K562 (cell line): ENCODE data around the gene PLA2G15. TPM values are rescaled to one million over a fixed set of nuclear protein-coding genes. Genes with fewer than 3 reads are reported as not detected.

Source experiments
- BMI1 ChIP-seq: fragments of 150-350 bp; IDR thresholded peaks from 2 replicates; pipeline ENCODE4 v1.6.1; 2014; ENCODE audit warnings: low read length
- CSDE1 ChIP-seq, 2 experiments: fragments of 450-650 bp; IDR thresholded peaks; 2 replicates each; pipeline ENCODE4 v1.6.1; 2016; ENCODE audit warnings: mild to moderate bottlenecking in 1 of 2
- FOXK1 ChIP-seq: sonication (generic); formaldehyde crosslinking; IDR thresholded peaks from 2 replicates; pipeline ENCODE4 v1.8.0; 2022; ENCODE audit warnings: missing genetic modification reagents, mild to moderate bottlenecking, borderline replicate concordance
- HIVEP1 ChIP-seq: fragments of 250-450 bp; sonication (Bioruptor Pico); IDR thresholded peaks from 2 replicates; pipeline ENCODE4 v1.4.0; 2020; ENCODE audit warnings: mild to moderate bottlenecking
- ILF3 ChIP-seq: fragments of 450-650 bp; IDR thresholded peaks from 2 replicates; pipeline ENCODE4 v1.6.1; 2018; ENCODE audit warnings: antibody characterized with exemption, mild to moderate bottlenecking, moderate library complexity, borderline replicate concordance
- ILK ChIP-seq: fragments of 450-650 bp; IDR thresholded peaks from 2 replicates; pipeline ENCODE4 v1.6.1; 2016; ENCODE audit warnings: missing genetic modification characterization, low read depth, mild to moderate bottlenecking, missing compliant biosample characterization, moderate library complexity, borderline replicate concordance
- KDM4B ChIP-seq, 2 experiments: fragments of 450-650 bp in 1 of 2; sonication (generic) in 1 of 2; IDR thresholded peaks; 2 replicates each; pipeline ENCODE4 v1.6.1; 2016 to 2017; ENCODE audit warnings: borderline replicate concordance in 2 of 2, antibody characterized with exemption in 1 of 2, low read depth in 1 of 2, mild to moderate bottlenecking in 1 of 2
- MCM3 ChIP-seq: fragments of 450-650 bp; IDR thresholded peaks from 2 replicates; pipeline ENCODE4 v1.6.1; 2016
- MYNN ChIP-seq, 2 experiments: sonication (generic); formaldehyde crosslinking in 1 of 2; IDR thresholded peaks; 2 replicates each; pipeline versions ENCODE4 v1.5.0 to v1.6.1; 2016 to 2020; ENCODE audit warnings: antibody characterized with exemption in 1 of 2, missing genetic modification reagents in 1 of 2
- SAP30 ChIP-seq: fragments of 200-600 bp; sonication (generic); IDR thresholded peaks from 2 replicates; pipeline ENCODE4 v1.6.1; 2012; ENCODE audit warnings: borderline replicate concordance, low read depth, mild to moderate bottlenecking, moderate library complexity, low read length, control low read depth, inconsistent platforms; ENCODE audit not compliant: insufficient read depth, poor library complexity, severe bottlenecking
- SNRNP70 ChIP-seq: fragments of 200-400 bp; formaldehyde crosslinking; optimal IDR thresholded peaks from 2 replicates; pipeline ENCODE3; 2017; ENCODE audit warnings: low read depth, low read length
- TOE1 ChIP-seq, 2 experiments: fragments of 450-650 bp in 1 of 2; sonication (generic) in 1 of 2; formaldehyde crosslinking in 1 of 2; IDR thresholded peaks; 2 replicates each; pipeline versions ENCODE4 v1.7.1 to v1.8.0; 2016 to 2022; ENCODE audit warnings: borderline replicate concordance in 2 of 2, mild to moderate bottlenecking in 2 of 2, antibody characterized with exemption in 1 of 2, inconsistent platforms in 1 of 2, low read depth in 1 of 2, missing genetic modification reagents in 1 of 2, moderate library complexity in 1 of 2
- ZNF3 ChIP-seq: fragments of 250-450 bp; sonication (Bioruptor Pico); IDR thresholded peaks from 2 replicates; pipeline ENCODE4 v1.5.0; 2021; ENCODE audit warnings: mild to moderate bottlenecking, moderate library complexity
- ZNF324 ChIP-seq: fragments of 250-450 bp; sonication (Bioruptor Pico); IDR thresholded peaks from 2 replicates; pipeline ENCODE4 v1.4.0; 2020; ENCODE audit warnings: mild to moderate bottlenecking
- polyA plus RNA-seq, 8 experiments: library from polyadenylated mRNA; depleted of rRNA in 4 of 8; stranded (reverse) in 5 of 8; unstranded in 3 of 8; fragments of >200 nt; fragmentation: Nextera tagmentation in 2 of 8; fragmentation: Illumina TruSeq in 1 of 8; extraction: Ambion mirVana in 2 of 8; extraction: Trizol in 1 of 8; gene quantifications; 2 replicates each; pipeline versions ENCODE4 v1.2.1 to v1.2.3, GENCODE V29; 2011 to 2014; ENCODE audit warnings: inconsistent platforms in 1 of 8, missing spikeins in 1 of 8
- total RNA-seq, 7 experiments: library from RNA; depleted of rRNA in 6 of 7; stranded (reverse); fragments of >200 nt in 6 of 7; fragmentation: Illumina TruSeq in 2 of 7; extraction: Trizol in 2 of 7; gene quantifications; 2 replicates each; pipeline versions ENCODE4 v1.2.1 to v1.2.3, GENCODE V29; 2011 to 2021; ENCODE audit warnings: low replicate concordance in 1 of 7
- TF ChIP-seq, protein P1 (sequence below), 2 experiments: fragments of 450-650 bp; formaldehyde crosslinking in 1 of 2; IDR thresholded peaks; 2 replicates each; pipeline versions ENCODE4 v1.4.0 to v1.6.1; 2014 to 2020; ENCODE audit warnings: mild to moderate bottlenecking in 2 of 2, borderline replicate concordance in 1 of 2, low read depth in 1 of 2
- TF ChIP-seq, protein P2 (sequence below): fragments of 450-650 bp; formaldehyde crosslinking; IDR thresholded peaks from 2 replicates; pipeline ENCODE4 v1.4.0; 2022; ENCODE audit warnings: mild to moderate bottlenecking, moderate library complexity

Gene PLA2G15
- total and polyA plus RNA-seq, 9 of the 15 experiments (the other 6 are each of a cell fraction or from before 2014, with no cell fraction given), result 0.42 to 8.6 (median 4.8) TPM

- TF ChIP-seq TOE1 (IDR thresholded peaks at IDR 0.05; ENCODE audit: borderline replicate concordance) (no peak; the same call in none of the 2 replicates), TOE1 (CRISPR knock-in tag; IDR thresholded peaks at IDR 0.05; ENCODE audit: borderline replicate concordance, low read depth) (0 out of 2 replicates have a peak, but pooled peaks have one; percentile 58), MCM3 (no peak), ILF3 (peak; percentile 76; the same call in 1 of the 2 replicates), SNRNP70 (no peak), ZNF3 (CRISPR knock-in tag) (no peak), ZNF324 (CRISPR knock-in tag) (no peak), KDM4B (IDR thresholded peaks at IDR 0.05; ENCODE audit: borderline replicate concordance in 2 of 2, low read depth in 1 of 2) (no peak), MYNN (IDR thresholded peaks at IDR 0.05) (no peak), MYNN (CRISPR knock-in tag; IDR thresholded peaks at IDR 0.05) (no peak), CSDE1 (IDR thresholded peaks at IDR 0.05) (no peak), HIVEP1 (no peak), BMI1 (no peak), FOXK1 (CRISPR knock-in tag) (peak; percentile 86; the same call in 1 of the 2 replicates), ILK (tag) (no peak), SAP30 (peak; percentile 54)
- TF ChIP-seq, protein P1, sequence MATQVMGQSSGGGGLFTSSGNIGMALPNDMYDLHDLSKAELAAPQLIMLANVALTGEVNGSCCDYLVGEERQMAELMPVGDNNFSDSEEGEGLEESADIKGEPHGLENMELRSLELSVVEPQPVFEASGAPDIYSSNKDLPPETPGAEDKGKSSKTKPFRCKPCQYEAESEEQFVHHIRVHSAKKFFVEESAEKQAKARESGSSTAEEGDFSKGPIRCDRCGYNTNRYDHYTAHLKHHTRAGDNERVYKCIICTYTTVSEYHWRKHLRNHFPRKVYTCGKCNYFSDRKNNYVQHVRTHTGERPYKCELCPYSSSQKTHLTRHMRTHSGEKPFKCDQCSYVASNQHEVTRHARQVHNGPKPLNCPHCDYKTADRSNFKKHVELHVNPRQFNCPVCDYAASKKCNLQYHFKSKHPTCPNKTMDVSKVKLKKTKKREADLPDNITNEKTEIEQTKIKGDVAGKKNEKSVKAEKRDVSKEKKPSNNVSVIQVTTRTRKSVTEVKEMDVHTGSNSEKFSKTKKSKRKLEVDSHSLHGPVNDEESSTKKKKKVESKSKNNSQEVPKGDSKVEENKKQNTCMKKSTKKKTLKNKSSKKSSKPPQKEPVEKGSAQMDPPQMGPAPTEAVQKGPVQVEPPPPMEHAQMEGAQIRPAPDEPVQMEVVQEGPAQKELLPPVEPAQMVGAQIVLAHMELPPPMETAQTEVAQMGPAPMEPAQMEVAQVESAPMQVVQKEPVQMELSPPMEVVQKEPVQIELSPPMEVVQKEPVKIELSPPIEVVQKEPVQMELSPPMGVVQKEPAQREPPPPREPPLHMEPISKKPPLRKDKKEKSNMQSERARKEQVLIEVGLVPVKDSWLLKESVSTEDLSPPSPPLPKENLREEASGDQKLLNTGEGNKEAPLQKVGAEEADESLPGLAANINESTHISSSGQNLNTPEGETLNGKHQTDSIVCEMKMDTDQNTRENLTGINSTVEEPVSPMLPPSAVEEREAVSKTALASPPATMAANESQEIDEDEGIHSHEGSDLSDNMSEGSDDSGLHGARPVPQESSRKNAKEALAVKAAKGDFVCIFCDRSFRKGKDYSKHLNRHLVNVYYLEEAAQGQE (IDR thresholded peaks at IDR 0.05; ENCODE audit: borderline replicate concordance), result peak; percentile 16; the same call in 1 of the 2 replicates
- TF ChIP-seq, protein P1 (CRISPR knock-in tag; IDR thresholded peaks at IDR 0.05; ENCODE audit: low read depth), result peak; percentile 64; the same call in 1 of the 2 replicates
- TF ChIP-seq, protein P2, sequence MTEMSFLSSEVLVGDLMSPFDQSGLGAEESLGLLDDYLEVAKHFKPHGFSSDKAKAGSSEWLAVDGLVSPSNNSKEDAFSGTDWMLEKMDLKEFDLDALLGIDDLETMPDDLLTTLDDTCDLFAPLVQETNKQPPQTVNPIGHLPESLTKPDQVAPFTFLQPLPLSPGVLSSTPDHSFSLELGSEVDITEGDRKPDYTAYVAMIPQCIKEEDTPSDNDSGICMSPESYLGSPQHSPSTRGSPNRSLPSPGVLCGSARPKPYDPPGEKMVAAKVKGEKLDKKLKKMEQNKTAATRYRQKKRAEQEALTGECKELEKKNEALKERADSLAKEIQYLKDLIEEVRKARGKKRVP (CRISPR knock-in tag), result no peak
Measured at GRCh38 chr16:68264128-68265077, 19.2 kb downstream of the PLA2G15 start, which contains the start of gene SLC7A6 (continued).
